OCI-LY1 (cell line): ENCODE results near the gene CTNND1.

Source experiments
- H2AFZ ChIP-seq: fragments of 200-600 bp; sonication (generic), shearing (Covaris generic); 2 replicates; pipeline ENCODE4 v1.6.0; 2014; ENCODE audit warnings: antibody characterized with exemption, mild to moderate bottlenecking, low read length
- H3F3A ChIP-seq: fragments of 200-600 bp; sonication (generic), shearing (Covaris generic); 2 replicates; pipeline ENCODE4 v1.6.0; 2014; ENCODE audit warnings: mild to moderate bottlenecking, antibody characterized with exemption, low read length, moderate library complexity; ENCODE audit not compliant: insufficient read depth
- H3K27ac ChIP-seq: fragments of 200-600 bp; sonication (generic); 2 replicates; pipeline ENCODE4 v1.5.1; 2014; ENCODE audit warnings: low read length, mixed run types, mild to moderate bottlenecking, low read depth; ENCODE audit not compliant: poor library complexity, severe bottlenecking
- H3K27me3 ChIP-seq: fragments of 200-600 bp; sonication (generic); 2 replicates; pipeline ENCODE4 v1.6.0; 2014; ENCODE audit warnings: antibody characterized with exemption, mild to moderate bottlenecking, low read length, moderate library complexity; ENCODE audit not compliant: insufficient read depth
- H3K36me3 ChIP-seq: fragments of 200-600 bp; sonication (generic); 2 replicates; pipeline ENCODE4 v1.6.1; 2014; ENCODE audit warnings: mild to moderate bottlenecking, antibody characterized with exemption, low read length, moderate library complexity, mixed read lengths; ENCODE audit not compliant: insufficient read depth
- H3K4me1 ChIP-seq: fragments of 200-600 bp; sonication (generic); 2 replicates; pipeline ENCODE4 v1.5.1; 2014; ENCODE audit warnings: mild to moderate bottlenecking, low read length, moderate library complexity; ENCODE audit not compliant: insufficient read depth, severe bottlenecking
- H3K4me2 ChIP-seq: fragments of 200-600 bp; sonication (generic), shearing (Covaris generic); 2 replicates; pipeline ENCODE4 v1.6.1; 2014; ENCODE audit warnings: low read length
- H3K4me3 ChIP-seq: fragments of 200-600 bp; sonication (generic); 2 replicates; pipeline ENCODE4 v1.5.1; 2014; ENCODE audit warnings: low read length, low read depth, mild to moderate bottlenecking, mixed read lengths; ENCODE audit not compliant: poor library complexity, severe bottlenecking
- H3K79me2 ChIP-seq: fragments of 200-600 bp; shearing (Covaris generic); 2 replicates; pipeline ENCODE4 v1.6.1; 2016; ENCODE audit warnings: mixed run types, low read length, mixed read lengths; ENCODE audit not compliant: insufficient read depth
- H3K9ac ChIP-seq: fragments of 200-600 bp; sonication (generic), shearing (Covaris generic); 2 replicates; pipeline ENCODE4 v1.6.1; 2014; ENCODE audit warnings: mild to moderate bottlenecking, low read length, mixed read lengths
- H3K9me2 ChIP-seq: fragments of 200-600 bp; sonication (generic), shearing (Covaris generic); 2 replicates; pipeline ENCODE4 v1.6.1; 2014; ENCODE audit warnings: low read depth, mild to moderate bottlenecking, low read length, mixed read lengths
- H3K9me3 ChIP-seq: fragments of 200-600 bp; shearing (Covaris generic); 2 replicates; pipeline ENCODE4 v1.6.1; 2014; ENCODE audit warnings: low read length, mixed read lengths
- H4K20me1 ChIP-seq: fragments of 200-600 bp; sonication (generic), shearing (Covaris generic); 2 replicates; pipeline ENCODE4 v1.6.0; 2016; ENCODE audit warnings: mild to moderate bottlenecking, low read length; ENCODE audit not compliant: insufficient read depth
- CTCF ChIP-seq: fragments of 200-600 bp; sonication (generic), shearing (Covaris generic); IDR thresholded peaks from 2 replicates; pipeline ENCODE4 v1.5.1; 2017; ENCODE audit warnings: mild to moderate bottlenecking, antibody characterized with exemption, low read length, moderate library complexity, mixed read lengths
- EZH2 ChIP-seq: fragments of 200-600 bp; sonication (generic), shearing (Covaris generic); IDR thresholded peaks from 2 replicates; pipeline ENCODE4 v1.8.0; 2017; ENCODE audit warnings: borderline replicate concordance, mixed run types, mild to moderate bottlenecking, antibody characterized with exemption, low read length, moderate library complexity, mixed read lengths

CTNND1 gene

GRCh38 chr11:57775491-57775890, 13.9 kb downstream of the CTNND1 start:
- Histone ChIP-seq H3K4me3 (no peak overlapping the region), H3K79me2 (no peaks in the 10 kb centered on the region), H2AFZ (no peak overlapping the region), H3F3A (no peaks in the 10 kb centered on the region), H3K27ac (no peak overlapping the region), H3K4me2 (no peak overlapping the region), H3K9ac (no peak overlapping the region), H3K27me3 (no peaks in the 10 kb centered on the region), H3K9me2 (no peaks in the 10 kb centered on the region), H3K9me3 (no peaks in the 10 kb centered on the region), H4K20me1 (no peaks in the 10 kb centered on the region), H3K36me3 (no peaks in the 10 kb centered on the region), H3K4me1 (no peaks in the 10 kb centered on the region)
- TF ChIP-seq EZH2 (no peak), CTCF (no peak)

- Histone ChIP-seq H2AFZ (no peak overlapping the region), H3K27me3 (no peaks in the 10 kb centered on the region), H3K9me2 (no peaks in the 10 kb centered on the region), H3K9ac (no peak overlapping the region), H3K27ac (no peak overlapping the region), H3K9me3 (no peaks in the 10 kb centered on the region), H3K4me1 (no peaks in the 10 kb centered on the region), H3K36me3 (no peaks in the 10 kb centered on the region), H4K20me1 (no peaks in the 10 kb centered on the region), H3F3A (no peaks in the 10 kb centered on the region), H3K4me3 (no peak overlapping the region), H3K79me2 (no peaks in the 10 kb centered on the region), H3K4me2 (no peak overlapping the region)
- TF ChIP-seq CTCF (no peak), EZH2 (no peak)
These were observed 14.5 kb downstream of the CTNND1 start for GRCh38 chr11:57776031-57776521.

DNA sequence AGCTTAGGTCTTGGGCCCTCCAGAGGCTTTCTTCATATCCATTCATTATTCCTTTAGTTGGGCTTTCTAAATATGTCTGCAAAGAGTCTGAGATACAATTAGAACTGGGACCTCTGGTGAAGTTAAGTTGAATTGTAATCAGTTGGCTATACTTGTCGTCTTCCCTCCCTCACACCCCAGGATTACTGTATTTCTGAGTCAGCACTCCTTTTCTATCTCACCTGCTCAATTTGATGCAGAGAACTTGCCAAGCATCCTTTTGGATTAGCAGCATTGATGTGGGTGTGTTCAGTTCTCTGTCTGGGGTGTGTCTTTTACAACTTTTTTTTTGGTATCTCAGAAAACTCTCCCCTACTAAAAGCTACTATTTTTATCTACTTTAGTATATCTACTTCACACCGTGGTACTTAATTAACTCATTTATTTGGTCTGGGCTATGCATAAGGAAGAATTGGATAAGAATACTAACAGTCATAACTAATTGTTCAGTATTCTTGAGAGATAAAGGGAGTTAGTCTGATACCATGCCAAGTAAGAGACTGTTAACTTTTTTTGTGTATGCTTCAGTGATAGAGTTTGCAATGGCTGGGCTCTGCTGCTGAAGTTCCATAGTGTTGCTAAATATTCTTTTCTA, 15.1 kb downstream of the CTNND1 start:
- Histone ChIP-seq H3K27me3 (no peaks in the 10 kb centered on the region), H3K9me2 (no peaks in the 10 kb centered on the region), H3K36me3 (no peaks in the 10 kb centered on the region), H3K79me2 (no peaks in the 10 kb centered on the region), H3K4me2 (no peak overlapping the region), H4K20me1 (no peaks in the 10 kb centered on the region), H3F3A (no peaks in the 10 kb centered on the region), H3K9ac (no peak overlapping the region), H3K27ac (no peak overlapping the region), H3K4me1 (no peaks in the 10 kb centered on the region), H3K4me3 (no peak overlapping the region), H3K9me3 (no peaks in the 10 kb centered on the region), H2AFZ (no peak overlapping the region)
- no peak for TF ChIP-seq CTCF
- no peak for TF ChIP-seq EZH2
